Sigmoid colon (tissue), 4 donors: Measurements from ENCODE around the gene TUBA4B.

Experiments used
- EP300 ChIP-seq, 4 donors: sonication (generic); formaldehyde crosslinking; IDR thresholded peaks; one replicate each; pipeline ENCODE4 v1.6.1; 2017; ENCODE audit warnings: antibody characterized with exemption in 4 of 4
- POLR2A ChIP-seq, 2 donors: fragments of 450-650 bp; IDR thresholded peaks; one replicate each; pipeline ENCODE4 v1.6.1; 2016; ENCODE audit warnings: antibody characterized with exemption in 2 of 2, mild to moderate bottlenecking in 2 of 2, moderate library complexity in 2 of 2
- POLR2AphosphoS5 ChIP-seq, 4 donors: sonication (generic); formaldehyde crosslinking; IDR thresholded peaks; one replicate each; pipeline ENCODE4 v1.6.1; 2017; ENCODE audit warnings: antibody characterized with exemption in 4 of 4
- TF ChIP-seq, protein P1 (sequence below), 4 experiments: fragments of 450-650 bp in 3 of 4; fragments of 200-600 bp in 1 of 4; IDR thresholded peaks; one replicate each; pipeline ENCODE4 v1.5.1; 2016 to 2019; ENCODE audit warnings: antibody characterized with exemption in 4 of 4, mild to moderate bottlenecking in 3 of 4, moderate library complexity in 2 of 4

DNA sequence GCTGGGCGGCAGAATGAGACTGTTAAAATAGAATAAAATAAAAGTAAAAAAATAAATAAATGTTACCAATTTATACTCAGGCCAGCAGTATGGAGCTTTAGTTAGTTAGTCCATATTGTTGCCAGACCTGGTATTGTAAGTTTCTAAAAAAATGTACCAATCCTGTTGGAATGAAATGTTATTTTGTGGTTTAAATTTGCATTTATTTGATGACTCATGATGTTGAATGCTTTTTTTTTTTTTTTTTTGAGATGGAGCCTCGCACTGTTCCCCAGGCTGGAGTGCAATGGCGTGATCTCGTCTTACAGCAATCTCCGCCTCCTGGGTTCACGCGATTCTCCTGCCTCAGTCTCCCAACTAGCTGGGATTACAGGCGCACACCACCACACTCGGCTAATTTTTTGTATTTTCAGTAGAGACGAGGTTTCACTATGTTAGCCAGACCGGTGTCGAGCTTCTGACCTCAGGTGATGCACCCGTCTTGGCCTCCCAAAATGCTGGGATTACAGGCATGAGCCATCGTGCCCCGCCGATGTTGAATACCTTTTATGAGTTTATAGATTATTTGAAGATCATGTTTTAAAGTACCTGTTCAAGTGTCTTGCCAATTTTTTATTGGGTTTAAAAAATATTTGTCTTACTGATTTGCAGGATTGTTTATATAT, 61.9 kb downstream of the TUBA4B start:
- TF ChIP-seq, protein P1, sequence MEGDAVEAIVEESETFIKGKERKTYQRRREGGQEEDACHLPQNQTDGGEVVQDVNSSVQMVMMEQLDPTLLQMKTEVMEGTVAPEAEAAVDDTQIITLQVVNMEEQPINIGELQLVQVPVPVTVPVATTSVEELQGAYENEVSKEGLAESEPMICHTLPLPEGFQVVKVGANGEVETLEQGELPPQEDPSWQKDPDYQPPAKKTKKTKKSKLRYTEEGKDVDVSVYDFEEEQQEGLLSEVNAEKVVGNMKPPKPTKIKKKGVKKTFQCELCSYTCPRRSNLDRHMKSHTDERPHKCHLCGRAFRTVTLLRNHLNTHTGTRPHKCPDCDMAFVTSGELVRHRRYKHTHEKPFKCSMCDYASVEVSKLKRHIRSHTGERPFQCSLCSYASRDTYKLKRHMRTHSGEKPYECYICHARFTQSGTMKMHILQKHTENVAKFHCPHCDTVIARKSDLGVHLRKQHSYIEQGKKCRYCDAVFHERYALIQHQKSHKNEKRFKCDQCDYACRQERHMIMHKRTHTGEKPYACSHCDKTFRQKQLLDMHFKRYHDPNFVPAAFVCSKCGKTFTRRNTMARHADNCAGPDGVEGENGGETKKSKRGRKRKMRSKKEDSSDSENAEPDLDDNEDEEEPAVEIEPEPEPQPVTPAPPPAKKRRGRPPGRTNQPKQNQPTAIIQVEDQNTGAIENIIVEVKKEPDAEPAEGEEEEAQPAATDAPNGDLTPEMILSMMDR (IDR thresholded peaks at IDR 0.05), result no peak
- TF ChIP-seq EP300 (IDR thresholded peaks at IDR 0.05) (no peak), POLR2A (IDR thresholded peaks at IDR 0.05) (no peak), POLR2AphosphoS5 (IDR thresholded peaks at IDR 0.05) (no peak)
